Fibroblast of lung (primary cell): Measurements from ENCODE around the gene KMO.

ENCODE experiments used
- CTCF ChIP-seq, 2 donors: IDR thresholded peaks in 1 of 2; conservative IDR thresholded peaks in 1 of 2; 1 replicate in 1 of 2; 2 replicates in 1 of 2; pipeline ENCODE4 v1.5.1; 2011 to 2012; ENCODE audit warnings: low read length in 2 of 2, control low read depth in 1 of 2, inconsistent platforms in 1 of 2, low read depth in 1 of 2, mild to moderate bottlenecking in 1 of 2
- EZH2 ChIP-seq: IDR thresholded peaks from 2 replicates; pipeline ENCODE4 v1.5.1; 2012; ENCODE audit warnings: low read length, control low read depth, mild to moderate bottlenecking; ENCODE audit errors: missing control alignments

GRCh38 chr1:241569848-241570247, 37.7 kb downstream of the KMO start:
- TF ChIP-seq EZH2 = no peak
- TF ChIP-seq CTCF (conservative IDR thresholded peaks at IDR 0.05 in 1 of 2, IDR thresholded peaks at IDR 0.05 in 1 of 2; ENCODE audit: low read depth in 1 of 2, low read length in 2 of 2) = no peak
